Measurements from ENCODE around the gene PCED1A. TPM values are rescaled to one million over a fixed set of nuclear protein-coding genes. Genes with fewer than 3 reads are reported as not detected.

PCED1A gene
- total and polyA plus RNA-seq, 2 donors (not counting 3 experiments of a cell fraction or from before 2014, with no cell fraction given) = 20.1 to 32.0 TPM

- CTCF ChIA-PET = no interaction called here
- no peaks in the 10 kb centered on the region for H3K27me3 ChIP-seq (ENCODE audit: control insufficient read depth in 2 of 2, insufficient read depth in 2 of 2, low read length in 2 of 2)
- no peak for TF ChIP-seq EZH2 (IDR thresholded peaks at IDR 0.05; ENCODE audit: borderline replicate concordance, low read depth, low read length, severe bottlenecking)
- TF ChIP-seq MAX (IDR thresholded peaks at IDR 0.05; ENCODE audit: insufficient read depth, insufficient read length) = no peak
- TF ChIP-seq POLR2AphosphoS5 (IDR thresholded peaks at IDR 0.05; ENCODE audit: insufficient read depth, low read depth, low read length) = no peak
- no peak for TF ChIP-seq GATA2 (IDR thresholded peaks at IDR 0.05; ENCODE audit: insufficient read depth, insufficient read length, low read depth, low read length)
- TF ChIP-seq MYC (IDR thresholded peaks at IDR 0.05; ENCODE audit: low read depth, low read length) = no peak
- no peak for TF ChIP-seq POLR2A (IDR thresholded peaks at IDR 0.05; ENCODE audit: low read depth, low read length)
- TF ChIP-seq FOS (IDR thresholded peaks at IDR 0.05; ENCODE audit: borderline replicate concordance, insufficient read depth, low read length) = no peak
- TF ChIP-seq CTCF (IDR thresholded peaks at IDR 0.05; ENCODE audit: extremely low read depth in 1 of 2, insufficient read depth in 1 of 2, low read depth in 1 of 2, low read length in 2 of 2) = no peak
- no peak for TF ChIP-seq JUN (IDR thresholded peaks at IDR 0.05; ENCODE audit: borderline replicate concordance, insufficient read depth, insufficient read length, low read depth)
- no peaks in the 10 kb centered on the region for H3K9me3 ChIP-seq (replicated peaks; ENCODE audit: control insufficient read depth, insufficient read depth, low read length)
- intact Hi-C loops (cut with micrococcal nuclease) (no loop called here), dilution Hi-C loops (cut with MboI; ENCODE audit: extremely low pct_ligation_motif_present, low sequenced_read_pairs) (no loop called here)
- H2AFZ ChIP-seq (ENCODE audit: low read depth, low read length) = no peak overlapping the region
- no peak overlapping the region for H3K27ac ChIP-seq (ENCODE audit: insufficient read depth, low read depth, low read length)
- no TSS peak for BruUV-seq (replicated peaks)
- no peaks in the 10 kb centered on the region for H3K9me1 ChIP-seq (replicated peaks; ENCODE audit: control insufficient read depth, extremely low read depth, insufficient read depth, low read length)
- DNase-seq (ENCODE audit: low read depth, low spot score) = no peak
- no peak overlapping the region for H3K9ac ChIP-seq (replicated peaks; ENCODE audit: extremely low read depth, insufficient read depth, low read length)
- H3K36me3 ChIP-seq (ENCODE audit: control insufficient read depth in 2 of 2, extremely low read depth in 1 of 2, insufficient read depth in 2 of 2, low read length in 2 of 2) = peaks cover 0 to 2% of the 10 kb centered on the region in 2 experiments
- H3K4me1 ChIP-seq (ENCODE audit: control insufficient read depth, extremely low read depth, insufficient read depth, low read length) = peaks cover 6% of the 10 kb centered on the region
- no peaks in the 10 kb centered on the region for H4K20me1 ChIP-seq (replicated peaks; ENCODE audit: control insufficient read depth, extremely low read depth, insufficient read depth, low read length)
- H3K79me2 ChIP-seq (ENCODE audit: control insufficient read depth, insufficient read depth, low read length) = no peaks in the 10 kb centered on the region
- no peak overlapping the region for H3K4me2 ChIP-seq (ENCODE audit: insufficient read depth, low read length)
- POLR2A ChIA-PET = no interaction called here
- H3K4me3 ChIP-seq (replicated peaks in 1 of 3; ENCODE audit: insufficient read depth in 1 of 3, low read depth in 1 of 3, low read length in 3 of 3) = no peak overlapping the region
- no peak for FAIRE-seq
These were observed 4.4 kb downstream of the PCED1A start for GRCh38 chr20:2836035-2836434.

Measured in endothelial cell of umbilical vein (primary cell).